HG03575 (cell line): ENCODE data around the gene ZC3HAV1.
"Not testable (repeated sequence)": the region's sequence is repeated elsewhere in the genome, so short reads cannot be mapped to it uniquely, and the experiment has no call there.

Experiments
- ATAC-seq: cut with Tn5 transposase; IDR thresholded peaks from one replicate; pipeline ENCODE4 v1.9.1; 2021; ENCODE audit not compliant: unreplicated experiment, insufficient number of reproducible peaks, low FRiP score; ENCODE audit errors: extremely low read depth

The ZC3HAV1 gene

DNA sequence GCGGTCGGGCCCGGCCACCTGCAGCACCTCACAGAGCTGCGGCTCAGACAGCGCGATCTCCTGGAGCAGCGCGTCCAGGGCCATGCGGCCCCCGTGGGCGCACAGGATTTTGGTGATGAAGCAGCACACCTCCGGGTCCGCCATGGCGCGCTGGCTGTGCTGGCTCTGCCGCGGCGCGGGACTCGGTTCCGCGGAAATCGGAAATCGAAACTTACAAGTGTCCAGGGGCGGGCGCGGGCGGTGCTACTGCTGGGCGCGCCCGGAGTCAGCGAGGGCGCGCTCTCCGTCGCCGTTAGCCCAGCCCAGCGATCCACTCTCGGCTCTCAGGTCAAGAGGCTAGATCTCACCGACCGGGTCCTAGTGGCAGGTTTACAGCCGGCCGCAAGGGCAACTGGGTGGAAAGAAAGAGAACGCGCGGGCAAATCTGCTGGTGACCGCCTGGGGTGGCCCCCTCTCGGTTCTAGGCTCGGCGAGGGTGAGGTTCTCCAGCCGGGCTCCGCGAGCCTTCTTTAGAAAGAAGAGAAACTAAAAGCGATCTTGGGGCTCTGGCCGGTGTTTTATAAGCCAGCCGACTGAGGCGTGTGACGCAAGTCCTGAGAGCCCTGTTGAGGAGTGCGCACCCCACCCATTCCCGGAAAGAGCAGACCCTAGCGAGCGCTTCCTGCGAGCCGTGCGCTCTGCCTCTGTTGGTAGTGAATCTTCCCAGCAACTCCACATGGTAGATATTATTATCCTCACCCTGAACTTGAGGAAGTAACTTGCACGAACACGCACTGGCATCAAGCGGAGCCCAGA lies at the start of gene ZC3HAV1:
Gene ZC3HAV1 (minus strand): TSS at position 533 of the 795 bp plus-strand sequence. CDS start 389 bp downstream, at position 144.
- ATAC-seq, result peak; percentile 43

DNA sequence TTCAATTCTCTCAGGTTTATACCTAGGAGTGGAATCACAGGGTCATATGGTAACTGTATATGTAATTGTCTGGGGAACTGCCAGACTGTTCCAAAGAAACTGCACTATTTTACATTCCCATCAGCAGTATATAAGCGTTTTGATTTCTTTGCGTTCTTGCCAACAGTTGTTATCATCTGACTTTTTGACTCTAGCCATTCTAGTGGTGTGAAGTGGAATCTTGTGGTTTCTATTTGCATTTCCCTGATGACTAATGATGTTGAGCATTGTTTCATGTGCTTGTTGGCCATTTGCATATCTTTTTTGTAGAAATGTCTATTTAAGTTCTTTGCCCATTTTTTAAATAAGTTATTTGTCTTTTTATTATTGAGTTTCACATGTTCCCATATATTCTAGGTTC lies 44.3 kb upstream of the ZC3HAV1 start:
- ATAC-seq, result no peak

DNA sequence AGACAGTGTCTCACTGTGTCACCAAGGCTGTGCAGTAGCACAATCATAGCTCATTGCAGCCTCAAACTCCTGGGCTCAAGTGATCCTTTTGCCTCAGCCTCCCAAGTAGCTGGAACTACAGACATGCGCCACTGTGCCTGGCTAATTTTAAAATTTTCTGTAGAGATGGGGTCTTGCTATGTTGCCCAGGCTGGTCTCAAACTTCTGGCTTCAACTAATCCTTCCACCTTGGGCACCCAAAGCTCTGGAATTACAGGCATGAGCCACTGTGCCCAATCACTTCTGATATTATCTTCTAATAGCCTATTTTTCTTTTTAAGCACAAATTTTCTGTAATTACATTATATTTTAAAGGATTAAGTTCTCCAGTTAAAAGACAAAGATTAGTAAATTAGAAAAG lies 42.6 kb upstream of the ZC3HAV1 start:
- ATAC-seq, result no peak

GRCh38 chr7:139139150-139139549 lies 29.6 kb upstream of the ZC3HAV1 start:
- ATAC-seq, result no peak

DNA sequence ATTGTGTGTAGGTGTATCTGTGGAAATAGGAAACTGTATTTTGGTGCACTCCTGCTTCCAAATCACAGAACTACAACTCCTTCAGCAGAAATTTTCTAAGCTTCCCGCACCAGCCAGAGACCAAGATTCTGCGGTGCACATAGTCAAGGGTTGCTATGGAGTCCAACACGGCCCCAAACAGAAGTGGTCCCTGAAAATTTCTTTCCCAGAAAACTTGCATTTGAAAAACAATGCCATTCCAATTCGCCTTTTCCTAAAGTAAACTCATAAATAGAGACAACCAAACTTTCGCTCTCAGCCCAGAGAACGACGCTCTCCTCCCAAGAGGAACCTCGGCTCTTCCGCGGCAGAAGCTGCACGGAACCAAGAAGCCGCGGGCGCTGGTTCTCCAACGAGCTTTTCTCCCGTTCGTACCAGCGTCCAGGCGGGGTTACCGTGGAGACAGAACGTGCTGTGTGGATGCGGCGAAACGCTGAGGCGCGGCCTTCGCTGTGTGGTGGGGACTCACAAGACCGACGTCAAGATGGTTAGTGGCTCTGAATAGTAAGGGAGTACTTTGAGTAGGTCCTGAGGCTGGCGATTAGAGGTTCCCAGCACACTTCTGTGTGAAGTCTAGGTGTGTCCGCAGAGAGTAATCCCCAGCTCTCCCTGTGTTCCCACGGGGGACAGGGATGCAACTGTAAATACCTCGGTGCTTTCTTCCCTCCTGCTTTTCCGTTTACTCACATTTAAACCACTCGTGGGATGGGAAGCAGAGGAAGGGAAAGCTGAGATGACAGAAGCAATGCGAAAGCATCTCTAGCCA lies 24.0 kb upstream of the ZC3HAV1 start:
- no peak for ATAC-seq

- ATAC-seq, result no peak
These were observed 23.4 kb upstream of the ZC3HAV1 start for GRCh38 chr7:139132887-139133286.

DNA sequence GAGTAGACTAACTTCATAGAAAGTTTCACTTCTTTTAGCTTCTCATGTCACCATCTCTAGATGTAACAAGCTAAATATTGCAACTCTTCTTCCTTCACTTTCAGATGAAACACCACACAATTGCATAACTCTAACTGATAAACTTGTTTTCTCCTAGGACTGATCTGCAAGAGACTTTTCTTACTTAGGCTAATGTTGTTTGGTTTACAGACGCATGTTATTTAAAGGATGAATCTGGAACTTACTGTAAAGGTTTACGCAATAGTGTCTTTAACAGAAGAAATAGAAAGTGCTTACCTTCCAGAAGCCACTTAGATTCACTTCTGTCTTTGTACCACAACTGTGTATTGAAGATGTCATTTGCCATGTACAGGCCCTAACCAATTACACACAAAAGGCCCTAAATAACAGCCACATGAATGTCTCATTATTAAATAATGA lies 22.1 kb upstream of the ZC3HAV1 start:
- ATAC-seq, result no peak

DNA sequence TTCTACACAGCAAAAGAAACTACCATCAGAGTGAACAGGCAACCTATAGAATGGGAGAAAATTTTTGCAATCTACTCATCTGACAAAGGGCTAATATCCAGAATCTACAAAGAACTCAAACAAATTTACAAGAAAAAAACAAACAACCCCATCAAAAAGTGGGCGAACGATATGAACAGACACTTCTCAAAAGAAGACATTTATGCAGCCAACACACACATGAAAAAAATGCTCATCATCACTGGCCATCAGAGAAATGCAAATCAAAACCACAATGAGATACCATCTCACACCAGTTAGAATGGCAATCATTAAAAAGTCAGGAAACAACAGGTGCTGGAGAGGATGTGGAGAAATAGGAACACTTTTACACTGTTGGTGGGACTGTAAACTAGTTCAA lies 20.3 kb upstream of the ZC3HAV1 start:
- ATAC-seq, result not testable (repeated sequence)

GRCh38 chr7:139127648-139128047 lies 18.1 kb upstream of the ZC3HAV1 start:
- no peak for ATAC-seq

DNA sequence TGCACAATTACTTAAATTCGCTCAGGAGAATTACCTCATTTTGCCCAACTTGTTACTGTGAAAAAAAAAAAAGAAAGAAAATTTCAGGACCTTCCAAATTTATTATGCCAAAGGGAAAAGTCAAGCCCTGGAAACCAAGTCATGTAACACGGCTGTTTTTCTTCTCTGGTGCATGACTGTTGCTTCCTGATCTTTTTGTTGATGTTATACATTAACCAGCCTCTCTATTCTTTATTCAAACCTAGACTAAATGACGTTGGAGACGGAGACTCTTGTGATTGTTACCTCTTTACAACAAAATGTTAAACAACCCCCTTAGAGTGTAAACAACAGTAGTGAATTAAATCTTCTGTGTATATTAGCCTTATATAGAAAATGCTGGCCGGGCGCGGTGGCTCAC lies 16.1 kb upstream of the ZC3HAV1 start:
- ATAC-seq, result no peak

DNA sequence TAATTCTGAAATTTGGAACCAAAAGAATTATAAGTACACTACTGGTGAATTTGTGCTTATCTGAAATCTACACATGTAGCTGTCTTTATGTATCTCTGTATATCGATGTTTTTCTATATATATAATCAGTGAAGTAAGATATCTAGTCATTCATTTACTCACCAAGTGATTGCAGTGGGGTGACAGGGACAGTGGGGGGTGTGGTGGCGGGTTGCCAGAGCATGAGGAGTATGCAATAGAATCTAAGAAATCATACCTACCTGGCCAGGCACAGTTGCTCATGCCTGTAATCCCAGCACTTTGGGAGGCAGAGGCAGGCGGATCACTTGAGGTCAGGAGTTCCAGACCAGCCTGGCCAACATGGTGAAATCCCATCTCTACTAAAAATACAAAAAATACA lies 15.5 kb upstream of the ZC3HAV1 start:
- ATAC-seq, result not testable (repeated sequence)

DNA sequence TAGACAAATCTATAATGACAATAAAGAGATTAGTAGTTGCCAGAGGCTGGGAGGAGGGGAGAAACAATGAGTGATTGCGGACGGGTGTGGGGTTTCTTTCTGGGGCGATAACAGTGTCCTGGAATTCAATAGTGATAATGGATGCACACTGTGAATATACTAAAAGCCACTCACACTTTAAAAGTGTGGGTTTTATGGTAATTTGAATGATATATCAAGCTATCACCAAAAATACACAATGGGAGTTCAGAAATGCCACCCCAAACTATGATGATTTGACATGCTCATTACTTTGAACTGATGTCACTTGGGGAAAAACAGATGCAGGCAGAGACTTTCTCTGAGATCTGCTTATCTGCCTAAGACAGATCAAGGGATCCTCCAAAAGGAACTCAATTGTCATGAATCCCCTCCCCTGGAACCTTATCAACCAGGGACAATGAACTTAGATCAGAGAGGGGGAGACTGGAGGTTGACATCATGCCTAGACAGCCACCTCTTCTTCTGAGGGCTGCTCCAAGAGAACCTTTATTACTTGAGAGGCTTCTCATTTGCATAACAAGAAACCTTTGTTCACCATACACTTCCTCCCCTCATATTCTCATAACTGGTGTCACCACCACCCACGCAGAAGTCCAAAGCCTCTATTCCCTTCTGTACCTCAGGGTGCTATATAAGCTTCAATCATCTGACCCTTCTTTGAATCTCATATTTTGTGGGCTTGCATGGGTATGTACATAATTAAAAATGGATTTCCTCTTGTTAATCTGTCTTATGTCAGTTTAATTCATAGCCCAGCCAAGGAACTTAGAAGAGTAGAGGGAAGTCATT lies 14.8 kb upstream of the ZC3HAV1 start:
- ATAC-seq, result peak; percentile 71

DNA sequence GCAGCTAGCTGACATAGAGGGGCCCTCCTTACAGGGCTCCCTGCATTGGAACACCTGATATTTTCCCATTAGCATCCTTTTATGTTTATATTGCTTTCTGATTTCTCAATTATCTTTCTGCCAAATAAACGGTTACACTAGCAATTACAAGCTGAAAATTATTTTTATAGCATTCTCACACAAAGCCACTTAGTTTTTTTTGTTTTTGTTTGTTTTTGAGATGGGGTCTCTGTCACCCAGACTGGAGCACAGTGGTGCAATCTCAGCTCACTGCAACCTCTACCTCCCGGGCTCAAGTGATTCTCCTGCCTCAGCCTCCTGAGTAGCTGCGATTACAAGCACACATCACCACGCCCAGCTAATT lies 9.9 kb upstream of the ZC3HAV1 start:
- no peak for ATAC-seq

- peak; percentile 57 for ATAC-seq
These were observed 9.4 kb upstream of the ZC3HAV1 start for GRCh38 chr7:139118805-139119485.

DNA sequence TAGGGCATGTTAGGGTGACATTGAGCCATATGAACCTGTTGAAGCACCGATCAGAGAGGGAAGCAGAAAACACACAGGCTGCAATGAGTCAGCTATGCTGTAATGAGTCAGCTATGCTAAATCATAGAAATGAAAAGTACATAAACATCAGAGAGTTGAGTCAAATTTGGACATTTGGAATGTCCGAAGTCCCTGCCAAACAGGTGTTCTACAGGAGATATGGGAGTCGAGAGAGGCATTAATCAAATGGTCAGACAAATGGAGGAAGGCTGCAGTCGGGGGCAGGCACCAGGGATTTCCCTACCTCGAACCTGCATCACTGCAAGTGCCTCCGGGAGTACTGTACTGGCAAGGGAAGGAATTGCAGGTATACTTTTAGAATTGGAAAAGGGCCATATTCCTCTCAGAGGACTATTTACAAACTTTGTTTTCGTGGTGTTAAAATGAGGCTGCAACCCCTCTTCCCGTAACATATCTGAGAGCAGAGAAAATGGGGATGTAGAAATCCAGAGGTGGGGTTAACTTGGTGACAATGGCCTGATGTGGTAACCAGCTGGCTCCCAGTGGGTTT lies 8.8 kb upstream of the ZC3HAV1 start:
- peak; percentile 69 for ATAC-seq

DNA sequence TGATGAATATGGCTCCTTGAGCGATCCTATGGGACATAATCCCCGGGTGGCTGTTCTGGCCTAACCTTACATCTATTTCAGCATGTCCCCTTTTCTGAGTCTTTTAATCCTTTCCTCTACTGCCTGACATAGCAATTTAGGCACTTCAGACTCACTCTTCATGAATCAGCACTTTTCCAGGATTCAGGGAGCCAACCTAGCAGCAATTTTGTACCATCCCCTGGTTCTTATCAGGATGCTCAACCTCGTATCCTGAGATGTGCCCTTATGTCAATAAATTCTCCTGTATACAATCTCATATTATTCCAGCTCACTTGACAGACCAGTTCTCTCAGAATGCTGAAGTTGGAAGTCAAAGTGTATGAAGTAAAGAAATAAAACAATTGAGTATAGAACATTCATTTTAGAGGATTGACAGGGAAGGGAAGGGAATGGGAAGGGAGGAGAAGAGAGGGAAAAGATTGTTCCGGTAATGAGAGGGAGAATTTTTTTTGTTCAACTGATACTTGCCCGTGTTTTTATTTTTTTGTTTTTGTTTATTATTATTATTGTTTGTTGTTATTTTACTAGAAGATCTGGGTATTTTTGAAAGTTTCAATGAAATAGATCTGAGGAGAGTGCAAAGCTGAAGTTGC lies 8.2 kb upstream of the ZC3HAV1 start:
- ATAC-seq, result no peak

- ATAC-seq, result no peak
These were observed 7.5 kb upstream of the ZC3HAV1 start for GRCh38 chr7:139116999-139117398.

GRCh38 chr7:139115104-139115503 lies 5.6 kb upstream of the ZC3HAV1 start:
- no peak for ATAC-seq
